Neuronal stem cell (in vitro differentiated cells): ENCODE data around the gene TBC1D13.
A peak's percentile ranks its signal among the peaks of the same experiment; 100 is the strongest.

Experiments used
- DNase-seq: peaks from one replicate; pipeline ENCODE4 v3.0.0-alpha.2; 2013; ENCODE audit warnings: low spot score
- H2AFZ ChIP-seq: one replicate; pipeline ENCODE4 v1.6.1; 2013; ENCODE audit warnings: mild to moderate bottlenecking, low read length, inconsistent platforms
- H2AK5ac ChIP-seq: 2 replicates; pipeline ENCODE4 v1.6.1; 2013; ENCODE audit warnings: low read depth, mild to moderate bottlenecking, inconsistent platforms, low read length, moderate library complexity, mixed read lengths
- H2BK120ac ChIP-seq: 2 replicates; pipeline ENCODE4 v1.6.1; 2013; ENCODE audit warnings: low read depth, mild to moderate bottlenecking, inconsistent platforms, low read length, moderate library complexity, mixed read lengths
- H2BK12ac ChIP-seq: one replicate; pipeline ENCODE4 v1.6.1; 2013; ENCODE audit warnings: low read length, inconsistent platforms
- H2BK15ac ChIP-seq: 2 replicates; pipeline ENCODE4 v1.6.1; 2013; ENCODE audit warnings: mild to moderate bottlenecking, low read length, inconsistent platforms, mixed read lengths
- H2BK5ac ChIP-seq: one replicate; pipeline ENCODE4 v1.6.1; 2013; ENCODE audit warnings: inconsistent platforms, mild to moderate bottlenecking, low read length, moderate library complexity
- H3K14ac ChIP-seq: one replicate; pipeline ENCODE4 v1.6.1; 2013; ENCODE audit warnings: low read length, inconsistent platforms
- H3K18ac ChIP-seq: 2 replicates; pipeline ENCODE4 v1.6.1; 2013; ENCODE audit warnings: low read length, inconsistent platforms
- H3K23ac ChIP-seq: 2 replicates; pipeline ENCODE4 v1.6.1; 2013; ENCODE audit warnings: low read depth, mild to moderate bottlenecking, mixed read lengths, low read length, inconsistent platforms; ENCODE audit not compliant: poor library complexity
- H3K27ac ChIP-seq: replicated peaks from 3 replicates; pipeline ENCODE4 v1.5.1; 2013; ENCODE audit warnings: low read length, inconsistent platforms
- H3K27me3 ChIP-seq, 3 experiments: 2 replicates each; pipeline ENCODE4 v1.6.1; 2013; ENCODE audit warnings: low read length in 3 of 3, mild to moderate bottlenecking in 2 of 3, inconsistent platforms in 1 of 3, low read depth in 1 of 3, mixed read lengths in 1 of 3, moderate library complexity in 1 of 3; ENCODE audit not compliant: control insufficient read depth in 3 of 3, insufficient read depth in 3 of 3
- H3K36me3 ChIP-seq, 2 donors: replicated peaks in 1 of 2; 2 replicates each; pipeline ENCODE4 v1.6.1; 2013; ENCODE audit warnings: low read length in 2 of 2; ENCODE audit not compliant: control insufficient read depth in 2 of 2, insufficient read depth in 2 of 2
- H3K4ac ChIP-seq: 2 replicates; pipeline ENCODE4 v1.6.1; 2013; ENCODE audit warnings: inconsistent platforms, mild to moderate bottlenecking, low read length, moderate library complexity
- H3K4me1 ChIP-seq, 2 donors: 1 replicate in 1 of 2; 2 replicates in 1 of 2; pipeline ENCODE4 v1.6.1; 2013; ENCODE audit warnings: low read length in 2 of 2, low read depth in 1 of 2; ENCODE audit not compliant: control insufficient read depth in 2 of 2, insufficient read depth in 1 of 2
- H3K4me2 ChIP-seq: one replicate; pipeline ENCODE4 v1.6.1; 2013; ENCODE audit warnings: mild to moderate bottlenecking, low read length, inconsistent platforms; ENCODE audit not compliant: insufficient read depth, poor library complexity, severe bottlenecking
- H3K4me3 ChIP-seq, 2 donors: 2 replicates each; pipeline ENCODE4 v1.5.1; 2013; ENCODE audit warnings: low read length in 2 of 2, mild to moderate bottlenecking in 2 of 2, inconsistent platforms in 1 of 2, moderate library complexity in 1 of 2
- H3K79me1 ChIP-seq: one replicate; pipeline ENCODE4 v1.6.1; 2013; ENCODE audit warnings: low read depth, mild to moderate bottlenecking, inconsistent platforms, low read length, moderate library complexity
- H3K9ac ChIP-seq: one replicate; pipeline ENCODE4 v1.6.1; 2013; ENCODE audit warnings: mild to moderate bottlenecking, low read depth, low read length, inconsistent platforms; ENCODE audit not compliant: poor library complexity
- H3K9me3 ChIP-seq, 2 donors: replicated peaks in 1 of 2; 2 replicates each; pipeline versions ENCODE3 to v1.6.1; 2013; ENCODE audit warnings: low read length in 2 of 2, mild to moderate bottlenecking in 2 of 2, inconsistent platforms in 1 of 2, low read depth in 1 of 2, mixed read lengths in 1 of 2, moderate library complexity in 1 of 2; ENCODE audit not compliant: control insufficient read depth in 2 of 2, insufficient read depth in 1 of 2
- H4K8ac ChIP-seq: one replicate; pipeline ENCODE4 v1.6.1; 2013; ENCODE audit warnings: low read depth, mild to moderate bottlenecking, inconsistent platforms, low read length, moderate library complexity
- H4K91ac ChIP-seq: one replicate; pipeline ENCODE4 v1.6.1; 2013; ENCODE audit warnings: low read length, low read depth, mild to moderate bottlenecking, inconsistent platforms; ENCODE audit not compliant: poor library complexity
- WGBS, 2 donors: extraction: QIAGEN DNeasy Blood & Tissue Kit; methylation state at CpG; one replicate each; pipeline ENCODE4 v1.1.7; 2013; ENCODE audit warnings: missing lambda C conversion rate in 2 of 2, mixed read lengths in 1 of 2; ENCODE audit not compliant: insufficient read length in 2 of 2, insufficient replicate concordance in 1 of 2; ENCODE audit errors: extremely low coverage in 2 of 2; 5-methylcytosine and 5-hydroxymethylcytosine counted together

TBC1D13 gene

DNA sequence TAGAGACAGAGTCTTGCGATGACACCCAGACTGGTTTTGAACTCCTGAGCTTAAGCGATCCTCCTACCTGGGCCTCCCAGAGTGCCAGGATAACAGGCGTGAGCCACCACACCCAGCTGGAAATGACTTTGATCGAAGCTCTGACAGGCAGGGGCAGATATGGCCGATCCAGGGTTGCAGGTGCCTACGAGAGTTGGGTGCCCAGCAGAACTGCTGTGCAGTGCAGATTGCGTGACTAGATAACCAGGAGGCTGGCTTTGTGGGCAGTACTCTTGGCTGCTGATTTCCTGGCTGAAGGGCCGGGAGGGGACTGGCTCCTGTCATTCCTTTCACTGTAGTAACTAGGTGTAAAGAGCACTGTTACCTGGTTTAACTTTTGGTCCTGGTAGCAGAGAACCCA, 11.8 kb downstream of the TBC1D13 start:
- DNase-seq, result no peak
- WGBS, 2 donors, result no CpG with 5 or more reads among the region's 8 CpGs
- H2AK5ac ChIP-seq, result no peak overlapping the region

DNA sequence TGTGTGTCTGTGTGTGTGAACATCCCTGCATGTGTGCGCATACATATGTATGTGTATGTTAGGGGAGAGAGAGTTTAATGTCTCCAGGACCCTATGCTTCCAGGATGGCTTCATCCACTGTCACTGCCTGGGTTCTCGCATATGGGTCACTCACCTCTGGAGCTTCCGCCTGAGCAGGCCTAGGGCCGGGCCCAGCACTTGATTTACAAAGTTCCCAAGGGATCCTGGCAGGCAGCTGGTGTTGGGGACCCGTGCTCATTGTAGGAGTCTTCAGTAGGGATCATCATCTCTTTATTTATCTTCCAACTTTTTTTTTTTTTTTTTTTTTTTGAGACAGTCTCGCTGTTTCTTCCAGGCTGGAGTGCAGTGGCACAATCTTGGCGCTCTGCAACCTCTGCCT, 13.0 kb downstream of the TBC1D13 start:
- Histone ChIP-seq H3K14ac (no peak overlapping the region), H2BK15ac (no peak overlapping the region), H3K4me3 (no peak overlapping the region), H2BK120ac (no peak overlapping the region), H2AK5ac (no peak overlapping the region), H3K79me1 (no peaks in the 10 kb centered on the region), H3K27ac (no peak overlapping the region), H2AFZ (no peak overlapping the region), H3K9ac (no peak overlapping the region), H2BK5ac (no peak overlapping the region), H3K4ac (no peak overlapping the region), H4K91ac (no peak overlapping the region), H3K18ac (no peak overlapping the region), H3K4me1 (no peaks in the 10 kb centered on the region), H3K4me2 (no peak overlapping the region), H4K8ac (no peak overlapping the region), H3K36me3 (peaks cover 31 to 77% of the 10 kb centered on the region in 2 donors), H3K23ac (no peak overlapping the region), H2BK12ac (no peak overlapping the region), H3K27me3 (no peaks in the 10 kb centered on the region), H3K9me3 (no peaks in the 10 kb centered on the region)
- DNase-seq, result no peak
- no CpG with 5 or more reads among the region's 7 CpGs for WGBS, 2 donors

More for the DNA sequence above, 11.8 kb downstream of the TBC1D13 start:
- Histone ChIP-seq H3K9me3 (no peaks in the 10 kb centered on the region), H3K79me1 (no peaks in the 10 kb centered on the region), H2BK5ac (no peak overlapping the region), H3K27ac (no peak overlapping the region), H2BK15ac (no peak overlapping the region), H3K18ac (no peak overlapping the region), H3K27me3 (no peaks in the 10 kb centered on the region), H2BK12ac (no peak overlapping the region), H4K8ac (no peak overlapping the region), H3K4me1 (no peaks in the 10 kb centered on the region), H4K91ac (peak overlapping the region; percentile 53), H3K14ac (no peak overlapping the region), H3K4ac (no peak overlapping the region), H2AFZ (no peak overlapping the region), H3K36me3 (peaks cover 31 to 79% of the 10 kb centered on the region in 2 donors), H3K23ac (no peak overlapping the region), H3K9ac (no peak overlapping the region), H3K4me3 (no peak overlapping the region), H3K4me2 (no peak overlapping the region), H2BK120ac (no peak overlapping the region)

DNA sequence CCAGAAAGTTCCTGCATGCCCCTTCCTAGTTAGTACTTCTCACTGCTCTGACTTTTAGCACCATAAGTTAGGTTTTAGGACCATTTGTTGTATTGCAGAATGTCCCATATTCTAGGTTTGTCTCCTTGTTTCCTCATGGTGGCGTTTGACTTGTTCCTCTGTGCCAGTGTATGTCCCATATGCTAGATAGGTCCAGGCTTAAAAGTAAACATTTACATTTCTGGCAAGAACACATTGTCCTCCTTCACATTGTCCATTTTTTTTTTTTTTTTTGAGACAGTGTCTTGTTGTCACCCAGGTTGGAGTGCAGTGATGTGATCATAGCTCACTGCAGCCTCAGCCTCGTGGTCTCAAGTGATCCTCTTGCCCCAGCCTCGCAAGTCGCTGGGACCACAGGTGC, 15.4 kb downstream of the TBC1D13 start:
- Histone ChIP-seq H2BK5ac (no peak overlapping the region), H2AK5ac (no peak overlapping the region), H4K91ac (no peak overlapping the region), H3K4me2 (no peak overlapping the region), H3K4ac (no peak overlapping the region), H3K27ac (no peak overlapping the region), H2BK15ac (no peak overlapping the region), H3K4me1 (no peaks in the 10 kb centered on the region), H3K79me1 (no peaks in the 10 kb centered on the region), H4K8ac (no peak overlapping the region), H3K36me3 (peaks cover 39 to 83% of the 10 kb centered on the region in 2 donors), H3K27me3 (no peaks in the 10 kb centered on the region), H3K4me3 (no peak overlapping the region), H2BK12ac (no peak overlapping the region), H3K18ac (no peak overlapping the region), H3K9ac (no peak overlapping the region), H3K14ac (no peak overlapping the region), H2AFZ (no peak overlapping the region), H3K9me3 (no peaks in the 10 kb centered on the region), H2BK120ac (no peak overlapping the region), H3K23ac (no peak overlapping the region)
- DNase-seq, result no peak
- no CpG with 5 or more reads among the region's 4 CpGs for WGBS, 2 donors

DNA sequence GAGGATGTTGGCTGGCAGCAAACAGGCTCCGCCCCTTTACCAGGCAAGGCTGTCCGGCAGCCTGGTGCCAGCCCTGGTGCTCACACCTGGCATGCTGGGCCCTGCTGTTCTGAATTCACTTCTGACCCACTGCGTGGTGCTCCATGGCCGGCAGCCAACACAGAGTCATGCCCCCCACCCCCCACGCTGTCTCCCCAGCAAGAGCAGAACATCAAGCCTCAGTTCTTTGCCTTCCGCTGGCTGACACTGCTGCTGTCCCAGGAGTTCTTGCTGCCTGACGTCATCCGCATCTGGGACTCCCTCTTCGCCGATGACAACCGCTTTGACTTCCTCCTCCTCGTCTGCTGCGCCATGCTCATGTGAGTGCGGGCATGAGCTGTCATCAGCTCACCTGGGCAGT, 18.6 kb downstream of the TBC1D13 start:
- no peak overlapping the region for H3K4me3 ChIP-seq
- H3K9me3 ChIP-seq, result no peaks in the 10 kb centered on the region
- H4K8ac ChIP-seq, result no peak overlapping the region
- H2BK120ac ChIP-seq, result no peak overlapping the region
- H3K14ac ChIP-seq, result no peak overlapping the region
- H2BK5ac ChIP-seq, result no peak overlapping the region
- no peak overlapping the region for H3K27ac ChIP-seq
- H4K91ac ChIP-seq, result no peak overlapping the region
- peaks cover 33 to 75% of the 10 kb centered on the region in 2 donors for H3K36me3 ChIP-seq
- H3K9ac ChIP-seq, result no peak overlapping the region
- H3K27me3 ChIP-seq, result no peaks in the 10 kb centered on the region
- H3K79me1 ChIP-seq, result no peaks in the 10 kb centered on the region
- H2BK15ac ChIP-seq, result no peak overlapping the region
- H2AFZ ChIP-seq, result no peak overlapping the region
- H3K23ac ChIP-seq, result peak overlapping the region; percentile 47
- H3K4ac ChIP-seq, result no peak overlapping the region
- H2BK12ac ChIP-seq, result no peak overlapping the region
- H2AK5ac ChIP-seq, result no peak overlapping the region
- DNase-seq, result no peak
- H3K4me2 ChIP-seq, result no peak overlapping the region
- no peaks in the 10 kb centered on the region for H3K4me1 ChIP-seq
- WGBS, 2 donors, result no CpG with 5 or more reads among the region's 14 CpGs
- no peak overlapping the region for H3K18ac ChIP-seq
